KBM-7 (cell line): Measurements from ENCODE around the gene PDZRN3.
"Not testable (repeated sequence)": the region's sequence is repeated elsewhere in the genome, so short reads cannot be mapped to it uniquely, and the experiment has no call there.

Experiments used
- DNase-seq: peaks from one replicate; pipeline ENCODE4 v3.0.0-alpha.2; 2015
- in situ Hi-C: fragments of 300-500 bp; cut with MboI; formaldehyde crosslinking; loops from 2 replicates; pipeline ENCODE4 v1.14.3; 2020; ENCODE audit warnings: low sequenced_read_pairs, low pct_unique_long_range_greater_than_20kb, mixed read lengths

Gene PDZRN3

DNA sequence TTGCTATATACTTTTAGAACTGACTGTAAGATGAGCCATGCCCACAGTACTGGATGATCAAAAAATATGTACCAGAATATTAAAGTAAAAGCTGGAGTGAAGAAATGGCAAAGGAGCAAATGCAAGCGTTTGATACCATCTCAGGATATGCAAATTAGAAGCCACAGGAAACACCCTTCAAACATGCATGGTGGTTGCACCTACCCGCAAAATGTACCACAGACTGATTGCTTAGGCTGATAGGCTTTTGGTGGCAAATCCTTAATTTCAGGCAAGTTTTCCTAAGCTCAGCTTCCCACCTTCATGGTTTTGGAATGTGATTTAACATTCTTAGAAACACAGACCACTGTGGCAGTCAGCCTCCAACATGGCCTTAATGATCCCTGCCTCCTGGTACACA, 149.0 kb downstream of the PDZRN3 start:
- DNase-seq: no peak
- in situ Hi-C loops: no loop called here

GRCh38 chr3:73475175-73475574, 149.6 kb downstream of the PDZRN3 start:
- DNase-seq: no peak
- in situ Hi-C loops: no loop called here

- in situ Hi-C loops: no loop called here
- DNase-seq: no peak
Observed at GRCh38 chr3:73474619-73475018, 150.1 kb downstream of the PDZRN3 start.

GRCh38 chr3:73473898-73474416, 150.8 kb downstream of the PDZRN3 start:
- DNase-seq: no peak
- in situ Hi-C loops: no loop called here

DNA sequence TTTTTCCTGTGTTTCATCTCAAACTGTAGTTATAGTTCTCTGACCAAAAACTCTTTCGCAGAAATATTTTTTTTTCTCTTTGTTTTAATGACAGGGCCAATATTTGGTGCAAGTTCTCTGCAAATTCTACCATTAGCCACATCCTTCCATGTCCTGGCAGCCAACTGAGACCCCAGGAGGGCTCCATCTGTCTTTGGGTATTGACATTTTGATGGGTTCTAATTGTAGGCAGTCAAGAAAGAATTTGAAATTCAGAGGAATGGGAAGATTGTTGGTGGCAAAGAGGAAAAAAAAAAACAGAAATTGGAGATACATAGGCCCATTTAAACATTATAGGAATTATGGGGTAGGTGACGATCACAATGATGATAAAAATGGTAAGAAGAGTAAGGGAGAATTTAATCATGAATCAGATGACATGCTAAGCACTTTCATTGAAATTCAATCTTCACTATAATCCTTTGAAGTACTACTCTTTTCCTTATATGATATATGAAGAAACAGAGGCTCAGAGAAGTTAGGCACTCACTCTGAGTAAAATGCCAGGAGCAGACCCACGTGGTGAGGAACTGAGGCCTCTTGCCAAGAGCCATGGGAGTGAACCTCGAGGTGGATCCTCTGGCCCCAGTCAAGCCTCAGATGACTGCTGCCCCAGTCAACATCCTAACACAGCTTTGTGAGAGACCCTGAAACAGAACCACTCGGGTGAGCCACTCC, 151.4 kb downstream of the PDZRN3 start:
- in situ Hi-C loops: no loop called here
- no peak for DNase-seq

DNA sequence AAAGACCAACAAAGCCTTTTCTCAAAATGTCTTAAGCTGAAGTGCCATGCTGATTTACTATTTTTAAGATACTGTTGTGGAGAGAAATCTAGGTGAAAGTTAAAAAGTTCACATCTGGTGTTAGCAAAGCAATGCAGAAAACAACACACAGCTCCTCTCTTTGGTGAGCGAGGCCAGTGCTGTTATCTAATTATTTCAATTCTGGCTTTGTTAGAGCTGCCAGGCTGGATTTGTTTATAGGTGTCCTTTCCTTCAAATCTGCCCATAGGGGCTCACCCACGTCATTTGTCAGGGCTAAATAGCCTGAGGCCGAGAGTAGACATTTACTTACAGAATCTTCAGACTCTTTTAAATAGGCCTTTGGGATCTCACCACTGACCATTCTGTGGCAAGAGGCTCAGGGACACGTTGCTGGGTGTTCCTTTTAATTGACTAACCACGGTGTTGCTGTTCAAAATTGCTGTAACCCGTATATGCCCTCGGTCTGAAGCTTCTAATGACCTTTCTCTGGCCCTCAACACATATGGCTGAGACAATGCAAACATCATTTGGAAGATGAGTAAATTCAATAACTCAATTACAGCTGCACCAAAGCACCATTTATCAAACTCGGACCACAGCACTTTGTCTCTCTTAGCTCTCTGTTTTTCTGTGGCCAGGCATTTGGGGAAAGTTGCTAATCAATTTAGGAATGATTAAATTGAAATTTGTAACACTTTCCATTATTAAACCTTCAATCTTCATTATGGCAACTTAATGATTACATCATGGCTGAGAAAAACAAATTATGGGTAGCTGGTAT, 152.6 kb downstream of the PDZRN3 start:
- in situ Hi-C loops: no loop called here
- no peak for DNase-seq

- in situ Hi-C loops: no loop called here
- DNase-seq: no peak
Observed at GRCh38 chr3:73470860-73471259, 153.9 kb downstream of the PDZRN3 start.

GRCh38 chr3:73469331-73469730, 155.4 kb downstream of the PDZRN3 start:
- no peak for DNase-seq
- in situ Hi-C loops: no loop called here

GRCh38 chr3:73467211-73467610, 157.5 kb downstream of the PDZRN3 start:
- in situ Hi-C loops: no loop called here

DNA sequence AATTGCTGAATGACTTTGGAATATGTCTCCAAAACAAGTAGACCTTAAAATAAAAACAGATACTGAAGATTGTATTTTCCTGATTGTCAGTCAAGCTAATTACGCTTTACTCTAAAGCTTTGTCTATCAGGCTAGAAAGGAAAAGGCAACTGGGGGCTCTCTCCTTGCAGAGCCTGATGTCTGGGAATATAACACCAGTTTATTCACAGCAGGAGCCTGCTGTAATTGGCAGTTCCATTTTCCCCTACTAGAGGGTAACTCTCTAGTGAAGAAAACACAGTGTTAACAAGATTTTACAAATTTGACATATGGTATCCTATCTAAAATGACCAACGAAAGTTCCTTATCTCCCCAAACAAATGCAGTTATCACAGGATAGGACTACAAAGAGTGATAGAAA, 158.8 kb downstream of the PDZRN3 start:
- no peak for DNase-seq
- in situ Hi-C loops: no loop called here

More at GRCh38 chr3:73467211-73467610, 157.5 kb downstream of the PDZRN3 start:
- no peak for DNase-seq

- in situ Hi-C loops, DNase-seq: not testable (repeated sequence)
Observed at GRCh38 chr3:73464126-73464525, 160.6 kb downstream of the PDZRN3 start.

- no peak for DNase-seq
- in situ Hi-C loops: no loop called here
Observed at GRCh38 chr3:73461547-73461946, 163.2 kb downstream of the PDZRN3 start.

DNA sequence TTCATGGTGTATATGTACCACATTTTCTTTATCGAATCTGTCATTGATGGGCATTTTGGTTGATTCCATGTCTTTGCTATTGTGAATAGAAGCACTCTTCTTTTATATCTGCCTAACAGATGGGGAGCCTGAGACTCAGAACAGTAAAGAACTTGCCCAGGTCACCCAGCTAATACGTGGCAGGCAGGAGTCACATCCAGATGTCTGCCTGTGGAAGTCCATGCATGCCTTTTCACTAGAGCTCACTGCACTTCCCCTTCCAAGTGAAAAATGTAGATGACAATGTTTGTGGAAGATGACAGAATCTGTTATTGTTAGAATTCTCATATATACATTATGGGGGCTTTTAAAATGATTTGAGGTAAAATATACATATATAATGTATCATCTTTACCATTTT, 165.0 kb downstream of the PDZRN3 start:
- in situ Hi-C loops: no loop called here

GRCh38 chr3:73453666-73454065, 171.1 kb downstream of the PDZRN3 start:
- no peak for DNase-seq
- in situ Hi-C loops: no loop called here

More for the DNA sequence above, 165.0 kb downstream of the PDZRN3 start:
- DNase-seq: no peak

DNA sequence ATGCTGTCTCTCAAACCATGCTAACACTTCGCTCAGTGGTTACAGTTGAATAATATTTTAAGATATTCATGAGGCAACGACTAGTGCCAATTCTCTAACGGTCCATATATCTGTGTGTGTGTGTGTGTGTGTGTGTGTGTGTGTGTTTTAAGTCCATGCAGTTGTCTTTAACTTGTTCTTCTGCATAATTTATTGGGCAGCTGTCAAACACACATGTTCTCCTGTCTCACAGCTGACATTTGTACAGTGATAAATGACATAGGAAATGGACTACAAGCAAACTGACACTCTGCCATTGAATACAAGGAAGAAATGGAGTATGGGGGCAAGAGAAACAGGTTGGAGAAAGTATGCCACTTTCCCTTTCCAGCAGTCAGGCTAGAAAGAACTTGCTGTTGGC, 172.0 kb downstream of the PDZRN3 start:
- no peak for DNase-seq
- in situ Hi-C loops: no loop called here

- DNase-seq: no peak
- in situ Hi-C loops: no loop called here
Observed at GRCh38 chr3:73451301-73451944, 173.3 kb downstream of the PDZRN3 start.

DNA sequence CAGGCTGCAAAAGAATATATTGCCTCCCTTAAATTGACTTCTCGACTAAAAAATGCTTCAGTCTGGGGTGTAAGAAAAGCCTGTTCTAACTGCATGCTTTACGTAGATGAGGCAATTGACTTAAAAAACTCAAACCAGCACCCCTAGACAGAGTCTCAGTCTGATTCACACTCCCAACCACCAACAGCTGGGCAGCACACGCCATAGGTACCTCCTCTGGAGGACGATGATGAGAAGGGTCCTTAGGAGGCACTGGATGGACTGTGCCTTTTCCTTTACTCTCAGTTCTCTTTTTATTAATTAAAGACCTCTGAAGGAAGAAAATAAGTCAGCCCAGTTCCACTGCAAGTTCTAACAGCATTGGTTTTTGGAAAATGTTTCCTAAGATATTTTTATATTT, 175.0 kb downstream of the PDZRN3 start:
- in situ Hi-C loops: loop anchor here (25.0 kb wide), 1 partner anchor 337 kb away; no protein-coding TSS in a partner anchor
- no peak for DNase-seq

GRCh38 chr3:73448761-73449301, 175.9 kb downstream of the PDZRN3 start:
- in situ Hi-C loops: loop anchor here (25.0 kb wide), 1 partner anchor 337 kb away; no protein-coding TSS in a partner anchor
- DNase-seq: no peak

- no peak for DNase-seq
- in situ Hi-C loops: loop anchor here (25.0 kb wide), 1 partner anchor 336 kb away; no protein-coding TSS in a partner anchor
Observed at GRCh38 chr3:73448041-73448440, 176.7 kb downstream of the PDZRN3 start.
